Measurements from ENCODE around the gene EPOP. TPM values are rescaled to one million over a fixed set of nuclear protein-coding genes. Genes with fewer than 3 reads are reported as not detected.
A peak's percentile ranks its signal among the peaks of the same experiment; 100 is the strongest.

The EPOP gene
- total and polyA plus RNA-seq, 2 of the 13 experiments (the other 11 are each of a cell fraction or from before 2014, with no cell fraction given) = 14.7 to 37.8 TPM

DNA sequence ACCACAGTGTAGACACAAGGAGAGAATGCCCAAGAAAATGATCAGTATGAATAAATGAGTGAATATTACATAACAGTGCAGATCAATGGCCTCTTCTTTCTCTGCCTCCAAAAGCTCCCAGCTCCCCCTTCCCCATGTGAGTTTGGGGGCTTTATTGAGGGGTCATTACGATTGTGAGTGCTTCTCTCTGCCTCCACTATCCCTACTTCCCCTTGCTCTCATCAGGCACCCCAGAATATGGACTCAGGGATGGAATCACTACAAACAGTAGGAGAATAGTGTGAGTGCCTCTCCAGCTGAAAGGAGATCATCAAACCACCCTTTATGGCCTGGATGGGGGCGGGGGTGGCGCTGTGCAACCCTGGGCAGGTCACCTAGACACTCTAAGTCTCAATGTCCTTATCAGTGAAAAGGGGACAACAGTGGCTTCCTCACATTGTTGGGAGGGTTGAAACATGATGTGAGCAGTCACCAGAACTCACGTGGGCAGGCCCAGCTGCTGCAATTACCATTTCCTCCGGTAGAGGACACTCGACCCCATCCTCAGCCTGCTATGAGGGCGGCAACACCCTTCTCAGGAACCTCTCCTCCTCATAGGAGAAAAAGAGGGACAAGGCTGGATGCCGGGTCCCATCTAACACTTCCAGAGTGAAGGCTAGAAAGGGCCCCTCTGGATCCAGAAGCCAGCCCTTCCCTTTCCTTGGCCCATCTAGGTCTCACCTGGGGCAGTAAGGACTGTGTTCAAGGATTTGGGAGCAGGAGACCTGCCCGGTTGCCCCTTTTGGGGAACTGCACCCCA lies 2.1 kb upstream of the EPOP start (continued):
- TF ChIP-seq, protein P1, sequence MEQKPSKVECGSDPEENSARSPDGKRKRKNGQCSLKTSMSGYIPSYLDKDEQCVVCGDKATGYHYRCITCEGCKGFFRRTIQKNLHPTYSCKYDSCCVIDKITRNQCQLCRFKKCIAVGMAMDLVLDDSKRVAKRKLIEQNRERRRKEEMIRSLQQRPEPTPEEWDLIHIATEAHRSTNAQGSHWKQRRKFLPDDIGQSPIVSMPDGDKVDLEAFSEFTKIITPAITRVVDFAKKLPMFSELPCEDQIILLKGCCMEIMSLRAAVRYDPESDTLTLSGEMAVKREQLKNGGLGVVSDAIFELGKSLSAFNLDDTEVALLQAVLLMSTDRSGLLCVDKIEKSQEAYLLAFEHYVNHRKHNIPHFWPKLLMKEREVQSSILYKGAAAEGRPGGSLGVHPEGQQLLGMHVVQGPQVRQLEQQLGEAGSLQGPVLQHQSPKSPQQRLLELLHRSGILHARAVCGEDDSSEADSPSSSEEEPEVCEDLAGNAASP (CRISPR knock-in tag; IDR thresholded peaks at IDR 0.05; ENCODE audit: borderline replicate concordance) = peak; percentile 79
- TF ChIP-seq ZFP82 (CRISPR knock-in tag; IDR thresholded peaks at IDR 0.05; ENCODE audit: borderline replicate concordance) = no peak
- TF ChIP-seq SOX6 (IDR thresholded peaks at IDR 0.05) = no peak
- TF ChIP-seq SOX6 (CRISPR knock-in tag; IDR thresholded peaks at IDR 0.05) = peak; percentile 81
- TF ChIP-seq SPEN (CRISPR knock-in tag; IDR thresholded peaks at IDR 0.05; ENCODE audit: low read depth) = 0 out of 2 replicates have a peak, but pooled peaks have one; percentile 30
- TF ChIP-seq FOXA1 (IDR thresholded peaks at IDR 0.05) = no peak
- peak; percentile 43; the same call in 1 of the 2 replicates for TF ChIP-seq FOXA1 (CRISPR knock-in tag; IDR thresholded peaks at IDR 0.05)
- TF ChIP-seq ZNF761 (CRISPR knock-in tag; conservative IDR thresholded peaks at IDR 0.05) = 0 out of 2 replicates have a peak, but pooled peaks have one; percentile 29
- TF ChIP-seq NRL (CRISPR knock-in tag; IDR thresholded peaks at IDR 0.05; ENCODE audit: borderline replicate concordance) = 0 out of 2 replicates have a peak, but pooled peaks have one; percentile 41
- TF ChIP-seq ZNF605 (CRISPR knock-in tag; IDR thresholded peaks at IDR 0.05) = peak; percentile 66
- TF ChIP-seq, protein P2, sequence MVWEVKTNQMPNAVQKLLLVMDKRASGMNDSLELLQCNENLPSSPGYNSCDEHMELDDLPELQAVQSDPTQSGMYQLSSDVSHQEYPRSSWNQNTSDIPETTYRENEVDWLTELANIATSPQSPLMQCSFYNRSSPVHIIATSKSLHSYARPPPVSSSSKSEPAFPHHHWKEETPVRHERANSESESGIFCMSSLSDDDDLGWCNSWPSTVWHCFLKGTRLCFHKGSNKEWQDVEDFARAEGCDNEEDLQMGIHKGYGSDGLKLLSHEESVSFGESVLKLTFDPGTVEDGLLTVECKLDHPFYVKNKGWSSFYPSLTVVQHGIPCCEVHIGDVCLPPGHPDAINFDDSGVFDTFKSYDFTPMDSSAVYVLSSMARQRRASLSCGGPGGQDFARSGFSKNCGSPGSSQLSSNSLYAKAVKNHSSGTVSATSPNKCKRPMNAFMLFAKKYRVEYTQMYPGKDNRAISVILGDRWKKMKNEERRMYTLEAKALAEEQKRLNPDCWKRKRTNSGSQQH (CRISPR knock-in tag; IDR thresholded peaks at IDR 0.05; ENCODE audit: low read depth) = peak; percentile 90
- no peak for TF ChIP-seq SP1 (IDR thresholded peaks at IDR 0.05)
- TF ChIP-seq SP1 (CRISPR knock-in tag; IDR thresholded peaks at IDR 0.05) = peak; percentile 54; the same call in 1 of the 2 replicates
- TF ChIP-seq DPF2 (CRISPR knock-in tag; IDR thresholded peaks at IDR 0.05; ENCODE audit: borderline replicate concordance, low read depth) = no peak
- TF ChIP-seq, protein P3, sequence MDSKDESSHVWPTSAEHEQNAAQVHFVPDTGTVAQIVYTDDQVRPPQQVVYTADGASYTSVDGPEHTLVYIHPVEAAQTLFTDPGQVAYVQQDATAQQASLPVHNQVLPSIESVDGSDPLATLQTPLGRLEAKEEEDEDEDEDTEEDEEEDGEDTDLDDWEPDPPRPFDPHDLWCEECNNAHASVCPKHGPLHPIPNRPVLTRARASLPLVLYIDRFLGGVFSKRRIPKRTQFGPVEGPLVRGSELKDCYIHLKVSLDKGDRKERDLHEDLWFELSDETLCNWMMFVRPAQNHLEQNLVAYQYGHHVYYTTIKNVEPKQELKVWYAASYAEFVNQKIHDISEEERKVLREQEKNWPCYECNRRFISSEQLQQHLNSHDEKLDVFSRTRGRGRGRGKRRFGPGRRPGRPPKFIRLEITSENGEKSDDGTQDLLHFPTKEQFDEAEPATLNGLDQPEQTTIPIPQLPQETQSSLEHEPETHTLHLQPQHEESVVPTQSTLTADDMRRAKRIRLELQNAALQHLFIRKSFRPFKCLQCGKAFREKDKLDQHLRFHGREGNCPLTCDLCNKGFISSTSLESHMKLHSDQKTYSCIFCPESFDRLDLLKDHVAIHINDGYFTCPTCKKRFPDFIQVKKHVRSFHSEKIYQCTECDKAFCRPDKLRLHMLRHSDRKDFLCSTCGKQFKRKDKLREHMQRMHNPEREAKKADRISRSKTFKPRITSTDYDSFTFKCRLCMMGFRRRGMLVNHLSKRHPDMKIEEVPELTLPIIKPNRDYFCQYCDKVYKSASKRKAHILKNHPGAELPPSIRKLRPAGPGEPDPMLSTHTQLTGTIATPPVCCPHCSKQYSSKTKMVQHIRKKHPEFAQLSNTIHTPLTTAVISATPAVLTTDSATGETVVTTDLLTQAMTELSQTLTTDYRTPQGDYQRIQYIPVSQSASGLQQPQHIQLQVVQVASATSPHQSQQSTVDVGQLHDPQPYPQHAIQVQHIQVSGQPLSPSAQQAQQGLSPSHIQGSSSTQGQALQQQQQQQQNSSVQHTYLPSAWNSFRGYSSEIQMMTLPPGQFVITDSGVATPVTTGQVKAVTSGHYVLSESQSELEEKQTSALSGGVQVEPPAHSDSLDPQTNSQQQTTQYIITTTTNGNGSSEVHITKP (CRISPR knock-in tag; IDR thresholded peaks at IDR 0.05; ENCODE audit: low read depth) = peak; percentile 57; the same call in 1 of the 2 replicates
- TF ChIP-seq, protein P4, sequence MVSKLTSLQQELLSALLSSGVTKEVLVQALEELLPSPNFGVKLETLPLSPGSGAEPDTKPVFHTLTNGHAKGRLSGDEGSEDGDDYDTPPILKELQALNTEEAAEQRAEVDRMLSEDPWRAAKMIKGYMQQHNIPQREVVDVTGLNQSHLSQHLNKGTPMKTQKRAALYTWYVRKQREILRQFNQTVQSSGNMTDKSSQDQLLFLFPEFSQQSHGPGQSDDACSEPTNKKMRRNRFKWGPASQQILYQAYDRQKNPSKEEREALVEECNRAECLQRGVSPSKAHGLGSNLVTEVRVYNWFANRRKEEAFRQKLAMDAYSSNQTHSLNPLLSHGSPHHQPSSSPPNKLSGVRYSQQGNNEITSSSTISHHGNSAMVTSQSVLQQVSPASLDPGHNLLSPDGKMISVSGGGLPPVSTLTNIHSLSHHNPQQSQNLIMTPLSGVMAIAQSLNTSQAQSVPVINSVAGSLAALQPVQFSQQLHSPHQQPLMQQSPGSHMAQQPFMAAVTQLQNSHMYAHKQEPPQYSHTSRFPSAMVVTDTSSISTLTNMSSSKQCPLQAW (CRISPR knock-in tag; IDR thresholded peaks at IDR 0.05) = peak; percentile 96
- no peak for TF ChIP-seq ATF7 (IDR thresholded peaks at IDR 0.05)
- TF ChIP-seq ATF7 (CRISPR knock-in tag; IDR thresholded peaks at IDR 0.05) = peak; percentile 77; the same call in 1 of the 2 replicates
- no peak for TF ChIP-seq MYNN (CRISPR knock-in tag; IDR thresholded peaks at IDR 0.05; ENCODE audit: low read depth)
- TF ChIP-seq, protein P5, sequence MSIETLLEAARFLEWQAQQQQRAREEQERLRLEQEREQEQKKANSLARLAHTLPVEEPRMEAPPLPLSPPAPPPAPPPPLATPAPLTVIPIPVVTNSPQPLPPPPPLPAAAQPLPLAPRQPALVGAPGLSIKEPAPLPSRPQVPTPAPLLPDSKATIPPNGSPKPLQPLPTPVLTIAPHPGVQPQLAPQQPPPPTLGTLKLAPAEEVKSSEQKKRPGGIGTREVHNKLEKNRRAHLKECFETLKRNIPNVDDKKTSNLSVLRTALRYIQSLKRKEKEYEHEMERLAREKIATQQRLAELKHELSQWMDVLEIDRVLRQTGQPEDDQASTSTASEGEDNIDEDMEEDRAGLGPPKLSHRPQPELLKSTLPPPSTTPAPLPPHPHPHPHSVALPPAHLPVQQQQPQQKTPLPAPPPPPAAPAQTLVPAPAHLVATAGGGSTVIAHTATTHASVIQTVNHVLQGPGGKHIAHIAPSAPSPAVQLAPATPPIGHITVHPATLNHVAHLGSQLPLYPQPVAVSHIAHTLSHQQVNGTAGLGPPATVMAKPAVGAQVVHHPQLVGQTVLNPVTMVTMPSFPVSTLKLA (IDR thresholded peaks at IDR 0.05) = peak; percentile 67; the same call in 1 of the 2 replicates
